GM19397 (cell line): Measurements from ENCODE around the gene MCEE.
"Not testable (repeated sequence)": the region's sequence is repeated elsewhere in the genome, so short reads cannot be mapped to it uniquely, and the experiment has no call there.

Experiments used
- ATAC-seq: cut with Tn5 transposase; IDR thresholded peaks from one replicate; pipeline ENCODE4 v1.9.1; 2021; ENCODE audit warnings: mild to moderate bottlenecking, moderate library complexity; ENCODE audit not compliant: unreplicated experiment

The MCEE gene

DNA sequence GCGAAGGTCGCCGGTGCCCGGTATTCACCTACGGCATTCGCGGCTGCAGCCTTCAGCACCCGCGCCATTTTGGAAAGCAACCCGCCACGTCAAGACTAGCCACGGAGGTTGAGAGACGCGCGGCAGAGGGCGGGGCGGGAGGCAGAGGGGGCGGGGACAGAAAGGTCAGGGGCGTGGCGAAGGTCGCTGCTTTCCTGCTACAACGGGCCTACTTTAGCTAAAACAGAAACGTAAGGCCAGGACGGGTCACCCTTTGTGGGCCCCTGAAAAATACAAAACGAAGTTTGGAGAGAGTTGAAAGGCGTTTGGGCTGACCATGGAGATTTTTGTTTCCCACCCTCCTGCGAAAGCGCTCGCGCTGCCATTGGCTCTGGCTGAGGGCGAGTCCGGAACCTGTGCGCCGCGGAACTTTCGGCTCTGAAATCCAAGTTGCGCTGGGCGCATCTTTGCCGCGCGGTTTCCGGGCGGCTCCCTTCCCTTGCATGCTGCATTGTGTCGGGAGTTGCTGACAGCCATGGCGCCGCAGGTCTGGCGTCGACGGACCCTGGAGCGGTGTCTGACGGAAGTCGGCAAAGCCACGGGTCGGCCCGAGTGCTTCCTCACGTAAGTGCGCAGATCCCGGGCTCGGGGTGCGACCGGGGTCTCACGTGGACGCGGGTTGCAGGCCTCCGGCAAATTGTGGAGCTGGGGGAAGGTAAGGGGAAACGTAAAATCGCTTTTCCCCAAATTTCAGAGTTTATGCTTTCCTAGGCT is at the start of gene MCEE, which contains the start of gene MPHOSPH10:
Gene MCEE (minus strand): TSS at position 78 of the 753 bp plus-strand sequence. CDS start 10 bp downstream, at position 68.
Gene MPHOSPH10 (plus strand): TSS at position 483 of the 753 bp plus-strand sequence. CDS start 32 bp downstream, at position 515.
- peak; percentile 95 for ATAC-seq

DNA sequence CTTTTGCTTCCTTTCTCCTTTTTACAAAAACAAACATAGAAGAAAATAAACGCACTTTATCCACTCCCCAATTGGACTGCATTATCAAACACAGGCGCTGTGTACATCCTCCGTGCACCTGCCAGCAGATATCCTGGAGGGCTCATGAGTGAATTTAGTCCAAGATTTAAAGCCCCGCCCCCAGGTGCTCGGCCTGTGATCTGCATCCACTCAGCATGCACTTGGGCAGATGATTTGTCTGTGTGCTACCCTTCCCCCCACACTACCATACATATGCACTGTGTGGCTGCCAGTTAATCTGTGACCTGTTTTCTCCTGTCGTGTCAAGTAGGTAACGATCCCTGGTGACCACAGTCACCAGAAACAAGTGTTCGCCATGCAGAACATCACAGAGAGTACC is 48.8 kb upstream of the MCEE start:
- ATAC-seq: not testable (repeated sequence)

- ATAC-seq: no peak
Measured at GRCh38 chr2:71174207-71174606, 44.2 kb upstream of the MCEE start.

- no peak for ATAC-seq
Measured at GRCh38 chr2:71173096-71173495, 43.1 kb upstream of the MCEE start.

DNA sequence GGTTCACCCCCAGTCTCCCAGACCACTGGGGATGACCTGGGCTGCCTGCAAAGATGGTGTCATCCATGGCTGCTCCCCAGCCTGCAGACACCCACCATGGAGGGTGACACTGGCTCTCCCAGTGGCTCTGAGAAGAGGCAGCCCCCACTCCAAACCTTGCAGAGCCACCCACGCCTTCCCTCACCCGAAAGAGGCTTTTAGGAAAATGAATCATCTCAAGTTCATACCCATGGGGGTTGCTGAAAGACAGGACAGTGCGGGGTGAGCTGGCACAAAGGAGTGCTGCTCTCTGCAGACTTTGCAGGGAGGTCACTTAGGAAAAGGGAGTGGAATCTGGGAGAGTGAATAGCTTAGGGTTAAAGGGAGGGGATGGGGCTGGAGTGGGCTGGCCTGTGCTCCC is 36.8 kb upstream of the MCEE start:
- no peak for ATAC-seq

DNA sequence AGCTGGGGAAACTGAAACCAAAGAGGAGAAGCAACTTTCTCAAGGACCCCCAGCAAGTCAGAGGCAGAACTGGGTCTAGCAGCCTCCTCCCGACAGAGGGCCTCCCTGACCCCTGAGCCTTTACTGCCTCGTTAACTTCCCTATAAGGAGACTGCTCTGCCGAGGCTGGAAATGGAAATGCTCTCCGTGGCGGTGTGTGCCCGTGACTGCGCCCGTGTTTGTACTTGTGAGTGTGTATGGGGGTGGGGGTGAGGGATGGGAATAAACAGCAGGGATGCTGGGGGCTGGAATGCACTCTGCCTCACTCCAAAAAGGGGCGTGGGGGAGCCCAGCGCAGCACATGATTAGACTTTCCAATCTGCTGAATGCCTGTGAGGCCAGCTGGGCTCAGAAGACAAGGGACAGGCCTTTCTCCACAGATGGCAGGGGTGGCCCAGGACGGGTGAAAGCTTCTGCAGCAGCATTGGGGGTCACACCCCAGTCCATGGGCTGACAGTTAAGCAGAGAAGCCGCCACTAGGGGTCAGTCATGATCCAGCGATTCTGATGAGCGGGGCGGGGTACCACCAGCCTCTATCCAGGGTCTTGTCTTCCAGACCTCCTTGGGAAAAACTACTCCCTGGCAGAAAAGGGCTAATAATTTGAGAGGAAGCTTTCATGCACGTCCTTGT is 27.2 kb upstream of the MCEE start:
- no peak for ATAC-seq

DNA sequence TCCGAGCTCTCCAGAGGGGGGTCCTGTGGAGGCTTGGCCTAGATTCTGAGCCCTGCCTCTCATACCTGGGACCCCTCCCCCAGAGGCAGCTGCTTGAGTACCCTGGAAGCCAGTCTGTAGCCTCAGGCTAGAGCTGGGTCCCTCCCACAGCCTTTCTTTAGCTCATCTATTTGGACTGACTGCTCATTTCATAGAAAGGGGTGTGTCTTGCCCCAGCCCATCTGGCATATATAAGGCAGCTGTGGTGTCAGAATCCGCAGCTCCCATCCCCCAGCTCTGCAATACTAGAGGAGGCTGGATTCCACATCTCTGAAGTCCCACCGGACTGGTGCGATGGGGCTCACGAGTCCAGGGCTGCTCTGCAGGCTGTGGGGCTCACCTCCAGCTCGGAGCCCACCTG is 26.5 kb upstream of the MCEE start:
- ATAC-seq: no peak

GRCh38 chr2:71155846-71156245 is 25.8 kb upstream of the MCEE start:
- no peak for ATAC-seq

- ATAC-seq: no peak
Measured at GRCh38 chr2:71154798-71155197, 24.8 kb upstream of the MCEE start.

GRCh38 chr2:71154279-71154678 is 24.2 kb upstream of the MCEE start:
- ATAC-seq: no peak

DNA sequence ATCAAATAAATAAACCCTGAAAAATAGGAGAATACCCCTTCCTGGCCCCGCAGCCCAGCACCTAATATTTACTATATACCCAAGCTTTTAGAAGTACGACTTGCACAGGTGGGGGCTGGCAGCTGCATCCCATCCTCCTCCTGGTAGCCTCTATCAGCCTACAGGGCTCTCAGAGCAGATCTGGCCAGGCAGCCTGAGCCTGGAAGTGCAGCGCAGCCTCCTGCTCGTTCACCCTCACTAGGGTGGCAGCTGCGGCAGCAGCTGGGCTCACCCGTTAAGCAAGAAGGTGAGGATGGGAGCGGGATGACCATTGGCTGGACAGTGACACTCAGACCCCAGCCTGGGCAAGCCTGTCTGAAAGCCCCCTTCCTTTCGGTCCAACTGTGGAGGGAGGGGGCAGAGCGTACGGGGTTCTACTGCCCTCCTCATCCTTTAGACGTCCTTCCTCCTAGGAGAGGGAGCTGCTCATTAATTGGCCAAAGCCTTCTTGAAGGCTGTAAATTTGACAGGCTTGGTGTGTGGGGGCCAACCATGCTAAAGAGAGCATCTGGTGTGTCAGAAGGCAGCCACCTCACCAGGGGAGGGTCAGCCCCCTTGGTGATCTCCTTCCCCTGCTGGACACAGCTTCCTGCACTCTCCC is 23.7 kb upstream of the MCEE start:
- ATAC-seq: no peak

GRCh38 chr2:71151620-71152019 is 21.6 kb upstream of the MCEE start:
- no peak for ATAC-seq

GRCh38 chr2:71150082-71150816 is 20.2 kb upstream of the MCEE start:
- ATAC-seq: no peak

DNA sequence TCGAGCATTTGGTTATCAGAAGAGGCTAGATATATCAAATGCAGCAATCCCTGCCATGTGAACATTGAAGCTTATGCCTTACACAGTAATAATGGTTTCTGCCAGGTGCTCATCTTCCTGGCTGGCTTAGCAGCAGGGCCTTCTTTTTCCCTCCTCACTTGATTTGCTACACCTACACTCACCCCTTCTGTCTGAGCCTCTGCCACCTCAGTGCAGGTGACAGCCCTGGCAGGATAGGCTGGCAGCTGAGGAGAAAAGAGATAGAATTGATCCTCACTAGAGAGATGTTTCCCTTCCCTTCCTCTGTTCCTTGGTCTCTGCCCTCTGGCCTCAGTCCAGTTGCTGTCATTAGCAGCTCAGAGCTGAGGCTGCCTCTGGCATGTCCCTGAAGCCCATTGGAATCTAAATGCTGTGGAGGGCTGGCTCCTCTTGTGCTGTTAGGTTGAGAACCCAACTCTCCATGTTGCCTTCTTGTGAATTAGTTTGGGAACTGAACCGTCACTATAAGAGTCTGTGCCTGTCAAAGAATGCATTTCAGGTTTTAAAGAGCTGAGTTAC is 18.6 kb upstream of the MCEE start:
- no peak for ATAC-seq

GRCh38 chr2:71143782-71144181 is 13.8 kb upstream of the MCEE start:
- ATAC-seq: no peak

GRCh38 chr2:71136174-71136573 is 6.1 kb upstream of the MCEE start:
- no peak for ATAC-seq

DNA sequence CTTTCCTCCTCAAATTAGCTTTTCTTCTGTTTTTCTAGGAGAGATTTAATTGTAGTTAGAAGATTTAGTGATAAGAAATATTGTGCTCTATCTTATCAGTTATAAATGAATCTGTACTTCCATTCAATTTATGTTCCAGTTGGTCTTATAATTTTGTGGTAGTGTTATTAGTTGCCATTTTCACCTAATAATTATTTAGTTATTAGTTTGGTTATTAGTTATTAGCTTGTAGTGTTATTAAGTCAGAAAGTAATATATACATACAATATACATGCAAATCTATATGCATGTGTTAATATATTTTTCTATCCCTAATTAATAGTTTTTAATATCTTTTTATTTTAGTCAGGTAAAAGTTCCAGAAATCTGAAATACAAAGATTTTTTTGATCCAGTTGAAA is 3.6 kb upstream of the MCEE start:
- no peak for ATAC-seq

- not testable (repeated sequence) for ATAC-seq
Measured at GRCh38 chr2:71131387-71132166, 1.5 kb upstream of the MCEE start.

DNA sequence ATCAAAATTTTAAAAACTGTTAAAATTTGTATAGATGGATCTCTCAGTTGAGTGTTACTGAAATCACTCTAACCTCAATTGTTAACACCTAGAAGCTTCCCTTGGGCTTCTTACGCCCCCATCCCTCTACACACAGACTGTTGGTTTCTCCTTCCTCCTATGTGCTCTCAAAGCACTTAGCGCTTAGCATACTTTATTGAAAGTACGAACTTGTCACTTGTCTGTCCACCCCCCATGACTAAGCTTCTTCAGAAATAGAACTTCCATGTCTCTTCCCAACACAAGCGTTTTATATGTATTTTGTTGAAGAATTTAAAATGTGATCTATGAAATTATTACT is 846 bp upstream of the MCEE start:
- no peak for ATAC-seq

DNA sequence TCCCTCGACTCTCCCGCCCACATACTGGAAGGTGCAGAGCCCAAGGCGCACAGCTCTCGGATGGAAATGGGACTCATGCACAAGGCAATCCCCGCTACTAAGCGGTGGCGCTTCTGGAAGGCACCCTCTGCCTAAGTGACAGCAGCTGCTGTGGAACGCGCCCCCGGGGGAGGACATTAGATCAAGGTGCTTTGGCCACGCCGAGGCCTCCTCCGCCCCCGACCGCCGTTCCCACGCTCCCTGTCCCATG is 202 bp downstream of the MCEE start:
- ATAC-seq: peak; percentile 43
